HK-2 (cell line): ENCODE data around the gene BICC1.
"Not testable (repeated sequence)": the region's sequence is repeated elsewhere in the genome, so short reads cannot be mapped to it uniquely, and the experiment has no call there.

Experiments
- DNase-seq: peaks from one replicate; pipeline ENCODE4 v3.0.0-alpha.2; 2018; ENCODE audit not compliant: unreplicated experiment

BICC1 gene

DNA sequence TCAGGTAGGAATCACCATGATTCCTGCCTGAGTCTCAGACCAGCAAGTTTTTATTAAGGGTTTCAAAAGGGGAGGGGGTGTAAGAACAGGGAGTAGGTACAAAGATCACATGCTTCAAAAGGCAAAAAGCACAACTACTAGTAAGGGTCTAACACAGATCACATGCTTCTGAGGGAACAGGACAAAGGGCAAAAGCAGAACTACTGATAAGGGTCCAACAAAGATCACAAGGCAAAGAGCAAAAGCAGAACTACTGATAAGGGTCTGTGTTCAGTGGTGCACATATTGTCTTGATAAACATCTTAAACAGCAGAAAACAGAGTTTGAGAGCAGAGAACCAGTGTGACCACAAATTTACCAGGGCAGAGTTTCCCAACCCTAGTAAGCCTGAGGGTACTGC is 84.5 kb downstream of the BICC1 start:
- DNase-seq: not testable (repeated sequence)

DNA sequence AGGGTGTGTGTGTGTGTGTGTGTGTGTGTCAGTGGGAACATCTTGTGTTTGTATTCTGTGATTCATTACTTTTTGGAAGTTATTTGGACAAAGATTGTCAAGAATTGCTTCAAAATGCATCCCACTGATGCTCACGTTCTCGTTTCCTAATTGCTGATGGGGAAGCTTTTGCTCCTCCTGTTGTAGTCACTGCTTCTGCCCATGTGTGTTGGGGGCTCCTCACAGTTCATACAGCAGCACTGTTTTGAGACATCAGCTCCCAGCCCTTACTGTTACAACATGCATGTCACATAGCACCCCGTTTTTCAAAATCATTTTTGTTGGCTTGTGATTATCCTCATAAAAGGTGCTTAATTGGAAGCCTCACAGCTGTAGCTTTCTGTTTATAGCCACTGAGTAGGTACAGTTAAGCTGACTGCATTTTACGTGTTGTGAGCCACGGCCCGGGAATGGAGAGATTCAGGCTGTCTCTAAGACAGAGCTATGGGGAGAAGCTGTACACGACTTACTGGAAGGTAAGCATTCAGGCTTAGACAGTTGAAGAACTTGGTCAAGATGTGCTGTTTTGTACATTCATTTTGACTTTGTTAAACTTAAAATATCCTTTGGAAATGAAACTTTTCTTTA is 87.4 kb downstream of the BICC1 start:
- DNase-seq: no peak

- DNase-seq: no peak
These were observed 95.7 kb downstream of the BICC1 start for GRCh38 chr10:58608351-58608750.

- DNase-seq: no peak
These were observed 96.3 kb downstream of the BICC1 start for GRCh38 chr10:58608826-58609531.

DNA sequence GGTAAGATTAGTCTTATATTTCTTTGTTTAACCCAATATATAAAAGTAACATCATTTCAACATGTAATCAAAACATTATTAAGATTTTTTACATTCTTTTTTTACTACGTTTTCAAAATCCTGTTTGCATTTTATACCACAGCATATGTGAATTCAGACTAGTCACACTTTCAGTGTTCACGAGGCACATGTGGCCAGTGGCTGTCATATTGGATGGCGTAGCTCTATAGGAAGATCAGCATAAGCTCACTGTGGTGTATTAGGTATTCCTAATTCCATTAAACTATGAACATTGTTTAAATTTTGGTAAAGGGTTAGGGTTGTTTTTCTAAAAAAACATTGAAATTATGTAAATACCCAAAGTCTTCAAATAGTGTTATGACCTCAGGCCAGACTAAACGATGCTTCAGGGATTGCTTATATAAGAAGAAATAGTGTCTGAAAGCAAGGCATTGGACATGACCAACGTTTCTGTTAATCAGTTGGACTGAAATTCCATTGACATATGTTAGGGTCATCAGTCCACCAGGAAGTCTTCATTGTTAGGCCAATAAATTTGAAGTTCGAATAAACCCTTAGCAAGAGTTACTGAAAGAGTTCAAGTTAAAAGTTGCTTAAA is 97.0 kb downstream of the BICC1 start:
- no peak for DNase-seq

GRCh38 chr10:58615237-58615935 is 102.7 kb downstream of the BICC1 start:
- DNase-seq: no peak

GRCh38 chr10:58618158-58618676 is 105.5 kb downstream of the BICC1 start:
- no peak for DNase-seq

GRCh38 chr10:58621379-58622077 is 108.9 kb downstream of the BICC1 start:
- DNase-seq: no peak

DNA sequence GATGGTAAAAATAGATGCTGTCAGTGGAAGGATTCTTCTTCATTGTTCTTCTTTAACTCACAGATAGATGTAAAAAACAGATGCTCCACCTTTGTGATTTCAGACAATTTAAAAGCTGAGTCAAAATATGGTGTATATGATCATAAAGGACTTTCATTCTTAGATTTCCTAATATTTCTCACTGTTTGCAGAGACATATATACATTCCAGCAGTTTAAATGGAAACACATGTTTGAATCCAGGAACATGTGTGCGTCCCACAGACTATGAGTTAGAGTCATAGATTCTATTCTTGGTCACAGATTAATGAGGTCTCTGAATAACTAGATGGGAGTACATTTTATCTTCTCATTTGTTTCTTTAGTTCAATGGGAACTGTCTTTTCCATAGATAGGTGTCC is 109.6 kb downstream of the BICC1 start:
- no peak for DNase-seq

DNA sequence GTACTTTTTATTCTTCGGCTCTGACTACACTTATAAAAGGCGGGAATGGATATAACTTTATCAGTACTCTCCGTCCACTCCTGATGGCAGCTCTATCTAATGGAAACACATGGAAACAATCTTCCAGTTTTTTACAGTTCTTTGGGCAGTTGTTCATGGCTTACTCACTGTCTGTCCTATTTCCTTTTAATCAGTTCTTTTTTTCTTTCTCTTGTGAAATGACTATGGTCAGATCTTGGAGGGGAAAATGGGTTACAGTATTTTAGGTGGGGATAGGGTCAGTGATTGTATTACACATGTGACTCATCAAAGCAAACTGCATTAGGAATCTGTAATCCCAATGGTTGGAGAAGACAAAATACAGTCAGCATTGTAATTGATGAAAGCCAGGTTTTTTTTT is 112.4 kb downstream of the BICC1 start:
- DNase-seq: no peak

- no peak for DNase-seq
These were observed 114.7 kb downstream of the BICC1 start for GRCh38 chr10:58627392-58627791.

- DNase-seq: no peak
These were observed 119.0 kb downstream of the BICC1 start for GRCh38 chr10:58631715-58632114.

DNA sequence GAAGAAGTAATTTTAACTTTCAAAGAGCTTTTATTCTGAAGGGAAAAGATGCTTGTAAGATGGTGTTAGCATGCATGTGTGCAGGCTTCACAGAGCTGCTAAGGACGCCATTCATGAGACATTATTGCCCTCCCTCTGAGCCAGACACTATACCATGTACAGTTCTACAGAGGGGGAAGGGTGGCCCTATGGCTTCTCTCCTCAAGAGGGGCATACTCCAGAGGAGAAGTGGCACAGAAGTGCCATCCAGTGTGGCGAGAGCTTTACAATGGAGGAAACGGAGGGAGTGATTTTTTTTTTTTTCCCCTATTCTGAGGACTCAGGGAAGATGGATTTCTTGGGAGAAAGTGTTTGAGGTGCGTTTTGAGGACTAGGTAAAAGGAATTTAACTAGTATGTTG is 119.5 kb downstream of the BICC1 start:
- no peak for DNase-seq

GRCh38 chr10:58637352-58637751 is 124.7 kb downstream of the BICC1 start:
- DNase-seq: peak; percentile 52

DNA sequence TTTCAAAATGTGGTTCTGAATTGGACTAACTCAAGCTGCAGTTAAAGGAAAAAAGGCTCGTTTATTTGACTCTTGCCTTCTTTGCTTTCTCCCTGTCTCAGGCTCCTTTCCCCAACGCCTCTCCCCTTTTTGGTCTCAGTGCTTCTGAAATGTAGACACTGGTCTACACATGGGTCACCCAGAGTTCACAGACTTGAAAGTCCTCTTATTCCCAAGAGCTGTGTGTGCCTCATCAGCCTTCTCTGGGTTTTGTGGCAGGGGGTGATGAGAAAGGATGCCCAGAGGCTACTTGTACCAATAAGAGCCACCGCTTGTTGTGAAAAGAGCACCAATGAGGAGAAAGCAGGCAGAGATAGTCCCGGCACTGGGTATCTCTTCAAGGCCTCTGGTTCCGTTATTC is 125.7 kb downstream of the BICC1 start:
- no peak for DNase-seq

- peak; percentile 81 for DNase-seq
These were observed 128.4 kb downstream of the BICC1 start for GRCh38 chr10:58641095-58641531.

GRCh38 chr10:58641708-58642107 is 129.0 kb downstream of the BICC1 start:
- DNase-seq: no peak

DNA sequence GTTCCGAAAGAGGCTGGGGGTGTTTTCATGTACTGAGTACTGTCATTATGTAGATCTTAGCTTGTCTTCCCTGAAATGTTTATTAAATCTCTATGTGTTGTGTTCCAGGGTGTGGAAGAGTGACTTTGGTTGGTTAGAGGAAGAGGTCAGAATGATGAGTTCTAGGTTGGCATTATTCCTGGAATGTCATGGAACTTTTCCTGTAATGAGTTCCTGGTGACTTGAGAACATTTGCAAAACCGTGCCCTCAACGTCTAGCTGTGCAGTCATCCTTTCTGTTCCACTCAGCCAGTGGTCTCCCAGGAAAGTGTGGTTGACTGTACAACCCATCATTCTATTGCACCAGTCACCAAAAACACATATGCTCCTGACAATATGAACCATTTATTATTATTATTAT is 129.6 kb downstream of the BICC1 start:
- DNase-seq: no peak

DNA sequence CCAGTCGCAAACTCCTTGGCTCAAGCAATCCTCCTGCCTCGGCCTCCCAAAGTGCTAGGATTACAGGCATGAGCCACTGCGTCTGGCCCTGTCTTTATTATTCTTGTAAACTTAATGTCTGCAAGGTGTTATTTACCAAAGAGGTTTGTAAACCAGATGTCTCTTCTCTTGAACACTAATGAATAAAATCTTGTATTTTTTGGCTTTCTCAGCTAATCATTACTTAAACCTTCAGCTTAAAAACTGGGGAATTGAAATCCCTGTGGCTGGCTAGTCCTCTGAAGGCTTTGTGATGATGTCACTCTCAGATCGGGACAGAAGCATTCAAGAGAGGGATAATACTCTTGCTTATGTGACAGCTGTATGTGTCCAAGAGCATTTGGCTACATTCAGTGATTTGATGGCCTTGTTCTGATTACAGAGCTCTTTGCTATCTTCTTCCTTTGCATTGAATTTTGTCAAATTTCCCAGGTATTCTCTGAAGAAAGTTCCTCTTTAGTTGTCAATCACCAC is 130.3 kb downstream of the BICC1 start:
- DNase-seq: no peak

GRCh38 chr10:58644311-58644710 is 131.6 kb downstream of the BICC1 start:
- no peak for DNase-seq

DNA sequence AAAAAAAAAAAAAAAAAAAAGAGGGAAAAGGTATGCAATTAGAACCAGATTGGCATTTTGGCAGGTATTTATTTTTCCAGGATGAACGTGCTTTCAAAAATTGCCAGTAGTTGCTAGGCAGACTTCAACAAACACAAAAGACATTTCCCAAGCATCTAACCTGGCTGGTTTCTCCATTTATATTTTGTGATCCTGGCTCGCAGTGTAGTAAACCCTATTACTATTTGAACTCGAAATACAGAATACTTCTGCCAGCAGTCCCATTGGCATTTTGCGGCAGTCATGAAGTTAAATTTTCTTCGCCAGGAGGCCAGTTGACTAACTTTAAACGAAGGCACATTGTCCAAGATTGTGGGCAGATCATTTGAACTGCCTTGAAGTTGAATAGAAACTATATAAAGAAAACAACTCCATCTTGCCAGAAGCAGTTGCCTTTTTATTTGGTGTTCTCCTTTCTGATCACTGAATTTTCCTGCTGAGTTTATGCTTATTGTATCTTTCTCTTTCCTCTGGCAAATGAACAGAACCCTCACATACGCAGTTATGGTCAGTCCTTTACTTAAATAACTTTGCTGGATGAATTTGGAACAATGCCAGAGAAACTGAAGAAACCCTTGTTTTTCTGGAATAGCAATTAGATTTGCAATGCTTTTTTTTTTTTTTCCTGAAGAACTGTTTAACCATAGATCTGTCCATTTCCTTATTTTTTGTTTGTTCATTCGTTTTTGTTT is 132.9 kb downstream of the BICC1 start:
- no peak for DNase-seq
